Measurements from ENCODE around the gene WNT5A. TPM values are rescaled to one million over a fixed set of nuclear protein-coding genes. Genes with fewer than 3 reads are reported as not detected.

WNT5A gene
- total RNA-seq, 1 experiment from 2014 or later = 0.15 TPM

DNA sequence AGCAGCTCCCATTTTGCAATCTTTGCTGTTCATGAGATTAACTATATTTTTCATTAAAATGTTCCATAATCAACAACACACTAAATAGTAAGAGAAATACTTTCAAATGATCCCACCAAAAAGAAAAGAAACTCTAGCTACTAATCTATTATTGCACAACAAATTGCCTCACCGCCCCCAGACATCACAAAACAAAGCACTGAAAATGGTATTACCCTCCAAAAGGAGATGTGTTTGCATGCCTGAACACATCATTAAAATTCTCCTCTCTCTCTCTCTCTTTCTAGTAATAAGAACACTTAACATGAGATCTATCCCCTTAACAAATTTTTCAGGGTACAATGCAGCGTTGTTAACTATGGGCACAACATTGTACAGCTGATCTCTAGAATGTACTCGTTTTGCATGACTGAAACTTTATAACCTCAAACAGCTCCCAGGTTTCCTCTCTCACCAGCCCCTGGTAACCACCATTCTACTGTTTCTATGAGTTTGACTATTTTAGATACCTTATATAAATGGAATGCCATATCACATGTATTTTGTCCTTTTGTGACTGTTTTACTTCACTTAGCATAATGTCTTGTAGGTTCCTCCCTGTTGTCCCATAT lies 33.1 kb downstream of the WNT5A start:
- Histone ChIP-seq H3K9ac (ENCODE audit: low read length) (no peak overlapping the region), H3K79me2 (ENCODE audit: insufficient read depth, low read length) (no peaks in the 10 kb centered on the region), H3K9me2 (ENCODE audit: insufficient read depth) (no peaks in the 10 kb centered on the region), H3K36me3 (ENCODE audit: control insufficient read depth in 1 of 2, insufficient read depth in 2 of 2, low read length in 2 of 2) (no peaks in the 10 kb centered on the region), H4K20me1 (ENCODE audit: insufficient read depth) (no peaks in the 10 kb centered on the region), H2AFZ (ENCODE audit: low read depth, low read length, poor library complexity, severe bottlenecking) (no peak overlapping the region), H3K4me1 (ENCODE audit: control insufficient read depth in 1 of 2, insufficient read depth in 2 of 2, low read length in 2 of 2) (no peaks in the 10 kb centered on the region), H3K4me2 (ENCODE audit: low read length) (no peak overlapping the region), H3K4me3 (replicated peaks in 1 of 2; ENCODE audit: low read depth in 1 of 2, low read length in 2 of 2) (no peak overlapping the region), H3K9me3 (ENCODE audit: control insufficient read depth in 1 of 2, insufficient read depth in 1 of 2, low read depth in 1 of 2, low read length in 2 of 2) (peaks cover 0 to 8% of the 10 kb centered on the region in 2 experiments; a peak in 2 of 4 replicates), H3K27me3 (ENCODE audit: insufficient read depth, low read length) (no peaks in the 10 kb centered on the region), H3K27ac (ENCODE audit: low read depth, low read length) (no peak overlapping the region)
- no TSS peak for BruUV-seq (replicated peaks)
- POLR2A ChIA-PET = no interaction called here
- RAD21 ChIA-PET (ENCODE audit: low non-redundant PET in 1 of 2, low total read pairs in 2 of 2, uncharacterized antibody in 2 of 2, unreplicated experiment in 2 of 2) = no interaction called here
- CTCF ChIA-PET = no interaction called here
- intact Hi-C loops (cut with micrococcal nuclease) = no loop called here
- TF ChIP-seq, protein P1, sequence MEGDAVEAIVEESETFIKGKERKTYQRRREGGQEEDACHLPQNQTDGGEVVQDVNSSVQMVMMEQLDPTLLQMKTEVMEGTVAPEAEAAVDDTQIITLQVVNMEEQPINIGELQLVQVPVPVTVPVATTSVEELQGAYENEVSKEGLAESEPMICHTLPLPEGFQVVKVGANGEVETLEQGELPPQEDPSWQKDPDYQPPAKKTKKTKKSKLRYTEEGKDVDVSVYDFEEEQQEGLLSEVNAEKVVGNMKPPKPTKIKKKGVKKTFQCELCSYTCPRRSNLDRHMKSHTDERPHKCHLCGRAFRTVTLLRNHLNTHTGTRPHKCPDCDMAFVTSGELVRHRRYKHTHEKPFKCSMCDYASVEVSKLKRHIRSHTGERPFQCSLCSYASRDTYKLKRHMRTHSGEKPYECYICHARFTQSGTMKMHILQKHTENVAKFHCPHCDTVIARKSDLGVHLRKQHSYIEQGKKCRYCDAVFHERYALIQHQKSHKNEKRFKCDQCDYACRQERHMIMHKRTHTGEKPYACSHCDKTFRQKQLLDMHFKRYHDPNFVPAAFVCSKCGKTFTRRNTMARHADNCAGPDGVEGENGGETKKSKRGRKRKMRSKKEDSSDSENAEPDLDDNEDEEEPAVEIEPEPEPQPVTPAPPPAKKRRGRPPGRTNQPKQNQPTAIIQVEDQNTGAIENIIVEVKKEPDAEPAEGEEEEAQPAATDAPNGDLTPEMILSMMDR (IDR thresholded peaks at IDR 0.05 in 2 of 3, conservative IDR thresholded peaks at IDR 0.05 in 1 of 3; ENCODE audit: borderline replicate concordance in 1 of 3, insufficient read depth in 1 of 3, low read depth in 2 of 3, low read length in 2 of 3) = no peak
- TF ChIP-seq, protein P2, sequence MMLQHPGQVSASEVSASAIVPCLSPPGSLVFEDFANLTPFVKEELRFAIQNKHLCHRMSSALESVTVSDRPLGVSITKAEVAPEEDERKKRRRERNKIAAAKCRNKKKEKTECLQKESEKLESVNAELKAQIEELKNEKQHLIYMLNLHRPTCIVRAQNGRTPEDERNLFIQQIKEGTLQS (IDR thresholded peaks at IDR 0.05) = no peak
- TF ChIP-seq YY1 (IDR thresholded peaks at IDR 0.05; ENCODE audit: extremely low read depth, insufficient replicate concordance, low read depth, low read length) = no peak
- no peak for TF ChIP-seq CEBPB (IDR thresholded peaks at IDR 0.05; ENCODE audit: low read depth)
- TF ChIP-seq CBX3 (IDR thresholded peaks at IDR 0.05; ENCODE audit: low read depth) = no peak
- TF ChIP-seq SIN3A (IDR thresholded peaks at IDR 0.05; ENCODE audit: low read depth) = no peak
- no peak for TF ChIP-seq SRF (IDR thresholded peaks at IDR 0.05; ENCODE audit: low read depth)
- TF ChIP-seq EZH2phosphoT487 (IDR thresholded peaks at IDR 0.05; ENCODE audit: borderline replicate concordance) = no peak
- TF ChIP-seq SP1 (IDR thresholded peaks at IDR 0.05; ENCODE audit: low read depth) = no peak
- no peak for TF ChIP-seq ELF1 (IDR thresholded peaks at IDR 0.05; ENCODE audit: borderline replicate concordance, low read depth)
- no peak for TF ChIP-seq POLR2A (IDR thresholded peaks at IDR 0.05; ENCODE audit: borderline replicate concordance, extremely low read depth, insufficient read depth, insufficient read length)
- no peak for TF ChIP-seq FOSL1 (IDR thresholded peaks at IDR 0.05; ENCODE audit: low read depth)
- TF ChIP-seq ZFX (IDR thresholded peaks at IDR 0.05) = no peak
- TF ChIP-seq RAD21 (IDR thresholded peaks at IDR 0.05; ENCODE audit: low read depth) = no peak
- no peak for TF ChIP-seq ZNF274 (IDR thresholded peaks at IDR 0.05; ENCODE audit: low read depth, low read length)
- TF ChIP-seq POLR2AphosphoS5 (IDR thresholded peaks at IDR 0.05; ENCODE audit: low read depth, low read length) = no peak
- no peak for ATAC-seq
- DNase-seq (ENCODE audit: low read depth, low spot score) = no peak

Data from HCT116 (cell line).